ENCODE data around the gene ACBD6. TPM values are rescaled to one million over a fixed set of nuclear protein-coding genes. Genes with fewer than 3 reads are reported as not detected.

ACBD6 gene
- total RNA-seq, 1 experiment from 2014 or later, result 63.7 TPM

DNA sequence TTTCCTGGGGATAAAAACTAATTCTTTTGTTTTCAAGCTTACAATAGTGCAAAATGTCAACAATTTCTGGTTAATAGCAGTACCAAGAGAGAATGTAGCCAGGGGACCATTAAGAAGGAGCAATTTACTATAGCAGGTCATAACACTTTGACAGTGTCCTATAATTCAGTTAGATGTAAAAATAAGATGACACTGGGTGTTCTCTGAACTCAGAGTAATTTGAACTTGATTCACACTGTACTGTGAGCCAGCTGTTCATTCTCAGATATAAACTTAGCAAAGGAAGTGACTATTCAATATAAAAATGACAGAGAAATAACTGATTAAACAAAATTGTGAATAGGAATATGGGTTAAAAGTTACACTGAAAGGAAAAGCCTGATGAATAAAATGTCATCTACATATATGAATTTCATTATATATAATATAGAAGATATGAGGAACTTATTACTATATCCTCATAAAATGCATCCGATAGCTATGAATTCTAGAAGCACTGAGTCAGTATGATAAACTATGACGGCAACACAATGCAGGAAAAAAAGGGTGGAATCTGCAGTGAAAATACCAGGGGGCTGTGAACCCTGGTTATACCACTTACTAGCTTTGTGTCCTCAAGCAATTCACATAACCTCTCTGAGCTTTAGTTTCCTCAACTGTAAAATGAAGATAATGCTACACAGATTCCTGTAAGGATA is 135.9 kb downstream of the ACBD6 start:
- ChIA-PET CTCF (no interaction called here), POLR2A (ENCODE audit: low non-redundant PET) (no interaction called here)
- H3K9me3 ChIP-seq (ENCODE audit: low read depth, low read length, poor library complexity, severe bottlenecking), result no peaks in the 10 kb centered on the region
- peaks cover 5% of the 10 kb centered on the region for H3K4me1 ChIP-seq (ENCODE audit: insufficient read depth, low read length, poor library complexity, severe bottlenecking)
- TF ChIP-seq, protein P1, sequence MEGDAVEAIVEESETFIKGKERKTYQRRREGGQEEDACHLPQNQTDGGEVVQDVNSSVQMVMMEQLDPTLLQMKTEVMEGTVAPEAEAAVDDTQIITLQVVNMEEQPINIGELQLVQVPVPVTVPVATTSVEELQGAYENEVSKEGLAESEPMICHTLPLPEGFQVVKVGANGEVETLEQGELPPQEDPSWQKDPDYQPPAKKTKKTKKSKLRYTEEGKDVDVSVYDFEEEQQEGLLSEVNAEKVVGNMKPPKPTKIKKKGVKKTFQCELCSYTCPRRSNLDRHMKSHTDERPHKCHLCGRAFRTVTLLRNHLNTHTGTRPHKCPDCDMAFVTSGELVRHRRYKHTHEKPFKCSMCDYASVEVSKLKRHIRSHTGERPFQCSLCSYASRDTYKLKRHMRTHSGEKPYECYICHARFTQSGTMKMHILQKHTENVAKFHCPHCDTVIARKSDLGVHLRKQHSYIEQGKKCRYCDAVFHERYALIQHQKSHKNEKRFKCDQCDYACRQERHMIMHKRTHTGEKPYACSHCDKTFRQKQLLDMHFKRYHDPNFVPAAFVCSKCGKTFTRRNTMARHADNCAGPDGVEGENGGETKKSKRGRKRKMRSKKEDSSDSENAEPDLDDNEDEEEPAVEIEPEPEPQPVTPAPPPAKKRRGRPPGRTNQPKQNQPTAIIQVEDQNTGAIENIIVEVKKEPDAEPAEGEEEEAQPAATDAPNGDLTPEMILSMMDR (conservative IDR thresholded peaks at IDR 0.05; ENCODE audit: low read depth, low read length), result no peak
- no peak for TF ChIP-seq EZH2 (IDR thresholded peaks at IDR 0.05; ENCODE audit: borderline replicate concordance, low read depth, low read length, poor library complexity, severe bottlenecking)
- intact Hi-C loops (cut with micrococcal nuclease; ENCODE audit: unreplicated experiment), result no loop called here
- DNase-seq (ENCODE audit: low spot score), result no peak
- no TSS peak for BruUV-seq (replicated peaks)
- no peak overlapping the region for H3K4me3 ChIP-seq (ENCODE audit: low read depth, low read length, poor library complexity, severe bottlenecking)
- H3K27ac ChIP-seq (ENCODE audit: low read depth, low read length, poor library complexity, severe bottlenecking), result no peak overlapping the region
- no peaks in the 10 kb centered on the region for H3K36me3 ChIP-seq (ENCODE audit: insufficient read depth, low read length, poor library complexity, severe bottlenecking)
- no peaks in the 10 kb centered on the region for H3K27me3 ChIP-seq (replicated peaks; ENCODE audit: insufficient read depth, low read depth, low read length, poor library complexity)

- Histone ChIP-seq H3K36me3 (ENCODE audit: insufficient read depth, low read length, poor library complexity, severe bottlenecking) (no peaks in the 10 kb centered on the region), H3K4me3 (ENCODE audit: low read depth, low read length, poor library complexity, severe bottlenecking) (no peak overlapping the region), H3K27ac (ENCODE audit: low read depth, low read length, poor library complexity, severe bottlenecking) (no peak overlapping the region), H3K9me3 (ENCODE audit: low read depth, low read length, poor library complexity, severe bottlenecking) (no peaks in the 10 kb centered on the region), H3K4me1 (ENCODE audit: insufficient read depth, low read length, poor library complexity, severe bottlenecking) (peaks cover 5% of the 10 kb centered on the region), H3K27me3 (replicated peaks; ENCODE audit: insufficient read depth, low read depth, low read length, poor library complexity) (no peaks in the 10 kb centered on the region)
- ChIA-PET CTCF (no interaction called here), POLR2A (ENCODE audit: low non-redundant PET) (no interaction called here)
- DNase-seq (ENCODE audit: low spot score), result peak; percentile 19
- intact Hi-C loops (cut with micrococcal nuclease; ENCODE audit: unreplicated experiment), result no loop called here
- BruUV-seq (replicated peaks), result no TSS peak
- TF ChIP-seq EZH2 (IDR thresholded peaks at IDR 0.05; ENCODE audit: borderline replicate concordance, low read depth, low read length, poor library complexity, severe bottlenecking), result no peak
- TF ChIP-seq, protein P1 (conservative IDR thresholded peaks at IDR 0.05; ENCODE audit: low read depth, low read length), result peak; percentile 44; the same call in 1 of the 2 replicates
These were observed 137.3 kb downstream of the ACBD6 start for GRCh38 chr1:180365039-180365438.

DNA sequence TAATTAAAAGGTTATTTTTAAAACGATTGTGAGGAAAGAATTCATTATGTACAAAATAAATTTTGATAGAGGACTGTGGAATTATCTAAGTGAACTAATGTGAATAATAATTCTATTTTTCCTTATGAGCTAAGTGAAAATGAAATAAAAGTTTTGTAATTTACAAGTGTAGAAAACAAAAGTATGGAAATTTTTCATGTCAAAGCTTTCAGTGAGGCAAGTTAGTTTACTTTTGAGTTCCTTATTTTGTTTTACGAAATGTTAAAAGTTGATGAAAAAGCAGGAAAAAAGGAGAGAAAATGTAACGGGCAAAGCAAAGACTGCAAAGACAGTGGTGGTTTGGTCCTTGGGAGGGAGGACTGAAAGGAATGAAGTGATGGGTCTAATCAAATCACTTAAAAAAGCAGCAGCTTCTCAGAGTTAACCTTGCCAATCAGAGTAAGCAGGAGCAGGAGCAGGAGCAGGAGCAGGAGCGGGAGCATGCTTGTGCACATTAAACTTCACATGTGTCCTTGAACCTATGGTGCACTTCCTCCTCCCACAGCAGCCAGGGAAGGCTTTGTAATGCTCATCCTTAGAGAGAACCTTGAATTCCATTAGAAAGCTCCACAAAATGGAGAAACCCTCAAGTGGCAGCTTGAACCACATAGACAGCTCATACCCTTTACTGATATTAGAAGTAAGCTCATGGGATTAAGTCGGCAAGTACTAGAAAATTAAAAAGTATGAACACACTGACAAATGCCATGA is 139.0 kb downstream of the ACBD6 start:
- no peak for TF ChIP-seq EZH2 (IDR thresholded peaks at IDR 0.05; ENCODE audit: borderline replicate concordance, low read depth, low read length, poor library complexity, severe bottlenecking)
- TF ChIP-seq, protein P1 (conservative IDR thresholded peaks at IDR 0.05; ENCODE audit: low read depth, low read length), result no peak
- no peak overlapping the region for H3K4me3 ChIP-seq (ENCODE audit: low read depth, low read length, poor library complexity, severe bottlenecking)
- CTCF ChIA-PET, result no interaction called here
- BruUV-seq (replicated peaks), result no TSS peak
- no peak for DNase-seq (ENCODE audit: low spot score)
- no peaks in the 10 kb centered on the region for H3K36me3 ChIP-seq (ENCODE audit: insufficient read depth, low read length, poor library complexity, severe bottlenecking)
- POLR2A ChIA-PET (ENCODE audit: low non-redundant PET), result no interaction called here
- no peak overlapping the region for H3K27ac ChIP-seq (ENCODE audit: low read depth, low read length, poor library complexity, severe bottlenecking)
- no peaks in the 10 kb centered on the region for H3K27me3 ChIP-seq (replicated peaks; ENCODE audit: insufficient read depth, low read depth, low read length, poor library complexity)
- intact Hi-C loops (cut with micrococcal nuclease; ENCODE audit: unreplicated experiment), result no loop called here
- H3K4me1 ChIP-seq (ENCODE audit: insufficient read depth, low read length, poor library complexity, severe bottlenecking), result peaks cover 14% of the 10 kb centered on the region
- no peaks in the 10 kb centered on the region for H3K9me3 ChIP-seq (ENCODE audit: low read depth, low read length, poor library complexity, severe bottlenecking)
